HG02798 (cell line): ENCODE data around the gene SLCO3A1.
A peak's percentile ranks its signal among the peaks of the same experiment; 100 is the strongest.

Experiments used
- ATAC-seq: cut with Tn5 transposase; IDR thresholded peaks from one replicate; pipeline ENCODE4 v1.9.1; 2021; ENCODE audit warnings: mild to moderate bottlenecking; ENCODE audit not compliant: unreplicated experiment, poor library complexity

The SLCO3A1 gene

DNA sequence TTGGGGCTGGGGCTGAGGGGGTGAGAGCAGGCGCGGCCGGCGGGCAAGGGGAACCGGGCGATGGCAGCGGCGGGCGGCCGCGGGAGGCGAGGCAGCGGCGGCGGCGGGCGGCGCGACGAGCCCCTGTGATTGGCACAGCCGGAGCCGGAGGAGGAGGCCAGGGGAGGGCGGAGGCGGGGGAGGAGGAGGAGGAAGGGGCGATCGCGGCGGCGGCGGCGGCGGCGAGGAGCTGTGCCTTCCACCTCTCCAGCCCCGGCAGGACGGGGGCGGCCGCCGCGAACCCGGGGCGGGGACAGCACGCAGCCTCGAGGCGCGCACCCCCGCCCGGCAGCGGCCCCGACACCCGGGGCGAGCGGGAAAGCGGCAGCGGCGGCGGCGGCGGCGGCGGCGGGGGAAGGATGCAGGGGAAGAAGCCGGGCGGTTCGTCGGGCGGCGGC, at the start of gene SLCO3A1:
Gene SLCO3A1 (plus strand): TSS at position 198 of the 437 bp plus-strand sequence.
- peak; percentile 18 for ATAC-seq

DNA sequence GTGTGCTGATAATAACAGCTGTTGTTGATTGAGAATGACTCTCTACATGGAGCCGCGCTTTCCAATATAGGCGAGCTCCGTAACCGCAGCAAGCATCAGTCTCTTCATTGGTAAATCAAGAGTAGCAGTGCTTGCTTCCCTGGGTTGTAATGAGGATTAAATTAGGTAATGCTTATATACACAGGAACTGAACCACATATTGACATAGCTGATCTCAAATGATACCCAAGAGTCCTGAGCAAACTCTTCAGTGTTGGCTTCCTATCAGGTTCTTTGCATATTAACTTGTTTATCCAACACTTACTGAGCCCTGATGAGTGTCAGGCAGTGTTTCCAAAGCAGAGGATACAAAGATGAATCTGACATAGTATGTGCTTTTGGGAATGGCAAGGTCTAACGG, 46.4 kb upstream of the SLCO3A1 start:
- ATAC-seq: no peak

DNA sequence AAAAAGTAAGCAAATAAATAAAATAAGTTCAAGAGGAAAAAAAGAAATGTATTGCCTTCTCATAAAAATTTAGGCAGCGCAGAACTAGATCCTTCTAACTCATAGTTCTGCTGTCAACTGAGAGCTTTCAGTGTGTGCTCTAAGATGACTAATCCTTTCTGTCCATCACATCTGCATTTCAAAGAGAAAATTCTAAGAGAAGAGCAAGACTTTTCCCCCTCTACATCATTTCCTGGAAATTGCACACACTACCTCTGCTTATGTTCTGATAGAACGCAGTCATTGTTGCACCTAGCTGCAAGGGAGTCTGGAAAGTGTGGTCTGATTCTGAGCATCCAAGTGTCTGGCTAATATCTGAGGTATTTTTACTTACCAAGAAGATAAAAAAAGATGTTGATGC, 39.6 kb upstream of the SLCO3A1 start:
- no peak for ATAC-seq

DNA sequence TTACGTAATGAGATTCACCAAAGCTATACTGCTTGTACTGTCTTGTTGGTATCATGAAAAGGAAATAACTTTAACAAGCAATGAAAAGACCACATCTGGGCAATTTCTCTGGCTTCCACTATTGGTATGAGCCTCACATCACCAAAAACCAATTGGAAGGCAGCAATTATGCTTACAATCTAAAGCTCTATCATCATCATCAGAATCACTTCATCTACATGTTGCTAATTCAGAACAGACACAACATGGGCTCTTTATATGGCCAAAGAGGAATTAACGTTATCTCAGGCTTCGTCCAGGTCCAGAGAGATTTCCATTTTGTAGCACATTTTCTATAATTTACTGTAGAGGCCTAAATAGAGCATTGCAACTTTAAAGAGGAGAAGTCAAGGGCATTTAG, 36.6 kb upstream of the SLCO3A1 start:
- no peak for ATAC-seq

DNA sequence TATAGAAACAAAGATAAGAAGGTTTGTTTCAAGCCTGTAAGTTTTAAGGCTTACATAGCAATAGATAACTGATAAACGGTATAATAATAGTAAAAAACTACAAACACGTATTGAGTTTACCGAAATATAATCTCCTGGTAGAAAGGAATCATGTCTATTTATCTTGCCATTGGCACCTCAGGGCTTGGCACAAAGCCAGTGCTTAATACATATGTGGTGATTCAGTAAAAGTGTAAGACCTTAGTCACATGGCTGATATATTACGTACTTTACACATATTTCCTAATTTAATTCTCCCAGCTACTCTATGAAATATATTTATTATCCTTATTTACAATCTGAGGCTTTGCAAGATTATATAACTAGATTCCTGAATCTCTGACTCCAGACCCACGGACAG, 32.0 kb upstream of the SLCO3A1 start:
- ATAC-seq: no peak

DNA sequence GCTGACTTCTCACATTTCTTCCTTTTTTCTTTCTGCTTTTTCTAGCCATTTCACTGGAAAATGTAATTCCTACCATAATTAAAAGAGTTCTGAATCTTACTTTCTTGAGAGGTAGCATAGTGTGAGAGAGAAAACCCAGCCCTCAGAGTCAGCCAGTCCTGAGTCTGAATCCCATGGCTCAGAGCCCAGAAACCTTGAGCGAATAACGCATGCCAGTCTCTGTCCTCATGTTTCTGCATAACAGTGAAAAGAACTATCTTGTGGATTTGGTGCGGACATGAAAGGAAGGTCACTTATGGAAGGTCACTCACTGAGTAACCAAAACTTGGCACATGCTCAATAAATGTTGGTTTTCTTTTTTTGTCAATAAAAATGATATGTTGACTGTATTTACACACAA, 29.3 kb upstream of the SLCO3A1 start:
- ATAC-seq: no peak

DNA sequence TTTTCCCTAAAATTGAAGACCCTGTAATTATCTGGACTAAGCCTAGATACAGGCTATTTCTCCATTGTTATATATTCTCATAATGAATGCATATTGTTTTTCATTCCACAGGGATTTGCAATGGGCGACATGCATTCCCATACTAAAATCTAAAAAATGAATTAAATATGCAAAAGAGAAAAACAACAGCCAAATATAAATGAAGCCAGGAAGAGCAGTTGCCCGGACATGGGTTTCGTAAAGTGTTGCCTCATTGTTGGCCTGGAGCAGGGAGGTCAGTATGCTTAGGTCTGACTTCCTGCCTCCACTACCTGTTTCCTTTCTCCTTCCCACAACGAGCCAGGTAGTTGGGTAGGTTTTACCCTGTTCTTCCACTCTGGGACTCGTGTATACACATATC, 27.1 kb upstream of the SLCO3A1 start:
- ATAC-seq: no peak

DNA sequence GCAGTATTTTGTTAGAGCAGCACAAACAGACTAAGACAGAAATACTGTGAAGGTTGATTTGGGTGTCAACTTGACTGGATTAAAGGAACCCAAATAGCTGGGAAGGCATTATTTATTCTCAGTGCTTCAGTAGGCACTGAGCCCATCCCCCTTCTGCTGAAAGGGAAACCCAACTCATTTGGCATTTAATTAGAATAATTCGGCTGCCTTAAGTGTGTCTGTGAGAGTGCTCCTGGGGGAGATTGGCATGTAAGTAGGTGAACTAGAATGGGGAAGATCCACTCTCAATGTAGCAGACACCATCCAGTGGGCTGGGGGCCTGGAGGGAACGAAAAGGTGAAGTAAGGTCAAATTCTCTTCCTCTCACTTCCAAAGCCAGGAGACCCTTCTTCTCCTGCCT, 20.5 kb upstream of the SLCO3A1 start:
- ATAC-seq: no peak

DNA sequence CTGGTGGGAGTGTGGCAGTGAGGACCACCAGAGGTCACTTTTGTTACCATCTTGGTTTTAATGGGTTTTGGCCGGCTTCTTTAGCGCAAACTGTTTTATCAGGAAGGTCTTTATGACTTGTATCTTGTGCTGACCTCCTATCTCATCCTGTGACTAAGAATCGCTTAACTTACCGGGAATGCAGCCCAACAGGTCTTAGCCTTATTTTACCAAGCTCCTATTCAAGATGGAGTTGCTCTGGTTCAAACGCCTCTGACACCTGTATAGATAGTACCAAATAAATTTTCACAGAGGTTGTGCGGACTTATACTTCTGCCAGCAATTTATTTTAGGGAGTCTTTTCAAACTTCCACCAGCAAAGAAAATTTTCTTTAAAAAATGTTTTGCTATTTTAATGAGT, 13.6 kb upstream of the SLCO3A1 start:
- no peak for ATAC-seq

DNA sequence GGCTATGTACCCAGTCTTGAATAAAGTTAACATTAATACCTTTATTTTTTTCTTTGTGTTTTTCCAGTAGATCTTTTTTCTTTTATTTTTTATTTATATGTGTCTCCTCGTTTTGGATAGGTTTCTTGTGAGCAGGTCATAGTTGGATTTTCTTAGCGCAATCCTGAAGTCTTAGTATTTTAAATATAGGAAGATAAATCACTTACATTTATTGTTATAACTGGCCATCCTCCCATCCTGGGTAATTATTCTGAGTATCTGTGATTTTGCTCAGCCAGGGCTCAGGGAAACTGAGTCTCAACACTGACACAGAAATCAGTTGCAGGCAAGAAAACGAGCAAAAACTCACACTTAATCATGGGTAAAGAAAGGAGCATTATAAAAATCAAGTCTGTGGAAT, 11.6 kb upstream of the SLCO3A1 start:
- ATAC-seq: no peak

DNA sequence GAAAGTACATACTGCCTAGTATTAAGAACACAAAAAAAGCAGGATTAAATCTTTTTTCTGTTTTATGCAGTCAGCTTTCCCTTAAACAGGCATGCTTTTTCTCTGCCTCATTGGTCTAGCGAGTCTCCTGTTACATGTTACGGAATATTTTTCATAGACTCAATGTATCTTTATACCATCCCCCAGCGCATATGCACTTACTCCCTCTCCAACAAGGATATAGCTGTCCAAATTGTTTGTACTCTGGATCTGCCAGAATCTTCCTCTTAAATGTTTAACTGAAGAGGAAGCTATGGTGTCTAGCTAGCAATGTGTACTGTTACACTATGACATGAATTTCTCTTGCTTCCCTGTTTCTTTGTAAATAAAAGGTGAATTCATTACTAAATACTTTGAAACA, 9.2 kb upstream of the SLCO3A1 start:
- ATAC-seq: no peak

DNA sequence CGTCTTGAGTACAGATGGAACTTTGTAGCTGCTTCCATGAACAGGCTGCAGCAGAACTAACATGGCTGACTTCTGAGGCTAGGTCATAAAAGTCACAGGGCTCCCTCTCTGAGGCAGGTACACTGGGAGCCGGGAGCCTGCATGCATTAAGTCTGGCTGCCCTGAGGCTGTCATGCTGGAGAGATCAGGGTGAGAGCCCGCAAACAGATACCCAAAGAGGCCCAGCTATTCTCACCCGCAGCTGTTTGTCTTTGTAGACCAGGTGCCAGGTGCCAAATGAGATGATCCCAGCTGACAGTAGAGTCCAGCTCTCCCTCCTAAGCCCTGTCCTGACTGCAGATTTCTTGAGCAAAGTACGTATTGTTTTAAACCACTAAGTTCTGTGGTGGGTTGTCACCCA, 8.6 kb upstream of the SLCO3A1 start:
- no peak for ATAC-seq

DNA sequence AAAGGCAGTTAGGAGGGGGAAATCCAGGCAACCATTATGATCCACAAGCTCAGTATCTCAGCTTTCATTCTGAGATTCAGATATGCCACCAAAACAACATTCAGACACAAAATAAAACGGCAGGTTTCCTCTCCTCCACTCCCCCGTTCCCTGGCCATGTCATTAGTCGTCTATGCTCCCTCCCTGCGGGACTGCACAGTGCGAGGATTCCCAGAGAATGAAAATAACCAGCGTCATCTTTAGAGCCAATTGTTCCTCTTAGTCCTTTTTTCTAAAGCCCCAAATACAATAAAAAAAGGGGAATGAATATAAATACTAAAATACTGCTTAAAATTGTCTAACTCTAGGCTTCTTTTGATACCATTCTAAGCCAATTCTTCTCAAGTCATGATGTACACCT, 7.8 kb upstream of the SLCO3A1 start:
- ATAC-seq: no peak

DNA sequence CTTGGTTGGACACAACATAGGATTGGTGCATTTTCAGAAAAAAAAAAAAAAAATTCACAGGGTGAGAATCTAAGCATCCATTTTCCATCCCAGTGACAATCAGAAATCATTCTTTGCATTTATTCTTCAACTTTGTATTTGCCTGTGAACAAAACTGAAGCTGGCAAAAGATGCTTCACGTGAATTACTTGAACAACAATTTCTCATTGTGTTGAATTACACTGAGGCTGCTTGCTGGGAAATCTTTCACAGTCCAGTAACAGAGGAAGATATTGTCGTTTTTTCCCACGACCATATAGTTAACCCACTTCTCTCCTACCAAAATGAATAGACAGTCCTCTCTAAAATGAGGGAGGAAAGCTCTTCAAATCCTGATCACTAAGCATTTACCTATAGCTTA, 4.3 kb upstream of the SLCO3A1 start:
- no peak for ATAC-seq

DNA sequence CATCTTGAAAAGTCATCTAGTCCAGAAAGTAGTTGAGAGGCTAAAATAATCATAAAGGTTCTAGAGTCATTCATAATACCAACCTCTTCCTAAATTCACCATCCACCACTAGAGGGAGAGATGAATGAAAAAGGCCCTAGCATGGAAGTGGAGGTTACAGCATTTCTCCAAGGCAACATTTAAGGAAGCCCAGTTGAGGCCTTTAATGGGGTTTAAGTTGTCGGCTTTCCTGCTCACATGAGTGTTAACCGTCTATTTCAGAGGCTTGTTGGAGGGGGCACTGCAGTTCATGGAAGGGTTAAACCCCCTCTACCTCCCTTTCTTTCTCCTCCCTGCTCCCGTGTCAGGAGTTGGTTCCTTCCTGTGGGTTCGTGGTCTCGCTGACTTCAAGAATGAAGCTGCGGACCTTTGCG, 3.8 kb upstream of the SLCO3A1 start:
- no peak for ATAC-seq

DNA sequence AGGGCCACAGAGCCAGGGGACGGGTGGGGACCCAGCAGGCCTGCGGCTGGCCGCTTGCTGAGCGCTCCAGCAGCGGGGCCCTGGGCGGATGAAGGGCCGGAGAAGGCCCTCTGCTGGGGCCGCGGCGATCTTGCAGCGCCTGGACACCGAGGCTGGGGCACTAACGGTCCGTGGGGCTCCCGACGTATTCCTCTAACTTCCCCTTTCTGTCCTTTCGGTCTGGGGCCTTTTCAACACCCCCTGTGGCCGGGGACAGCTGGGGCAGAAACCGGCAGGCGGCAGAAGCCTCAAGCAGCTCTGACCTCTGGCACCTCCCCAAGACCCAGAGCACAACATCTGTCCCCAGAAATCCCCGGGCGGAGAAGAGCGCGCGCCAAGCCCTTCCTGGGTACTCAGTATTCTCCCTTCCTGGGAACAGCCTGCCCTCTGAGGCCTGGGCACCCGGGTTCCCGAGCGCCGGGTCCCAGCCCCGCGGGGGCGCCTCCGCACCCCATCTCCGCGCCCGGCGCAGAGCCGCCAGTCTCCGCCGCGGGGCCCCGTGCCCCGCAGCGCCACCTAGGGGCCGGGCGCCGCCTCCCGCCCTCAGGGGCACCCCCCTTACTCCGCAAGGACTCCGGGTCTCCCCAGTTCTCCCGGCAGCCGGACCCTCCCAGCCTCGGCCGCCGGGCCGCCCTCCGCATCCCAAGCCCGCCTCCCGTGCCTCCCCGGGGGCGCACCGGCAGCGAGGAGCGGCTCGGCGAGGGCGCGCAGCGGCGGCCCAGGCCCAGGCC, 582 bp upstream of the SLCO3A1 start:
- peak; percentile 54 for ATAC-seq

DNA sequence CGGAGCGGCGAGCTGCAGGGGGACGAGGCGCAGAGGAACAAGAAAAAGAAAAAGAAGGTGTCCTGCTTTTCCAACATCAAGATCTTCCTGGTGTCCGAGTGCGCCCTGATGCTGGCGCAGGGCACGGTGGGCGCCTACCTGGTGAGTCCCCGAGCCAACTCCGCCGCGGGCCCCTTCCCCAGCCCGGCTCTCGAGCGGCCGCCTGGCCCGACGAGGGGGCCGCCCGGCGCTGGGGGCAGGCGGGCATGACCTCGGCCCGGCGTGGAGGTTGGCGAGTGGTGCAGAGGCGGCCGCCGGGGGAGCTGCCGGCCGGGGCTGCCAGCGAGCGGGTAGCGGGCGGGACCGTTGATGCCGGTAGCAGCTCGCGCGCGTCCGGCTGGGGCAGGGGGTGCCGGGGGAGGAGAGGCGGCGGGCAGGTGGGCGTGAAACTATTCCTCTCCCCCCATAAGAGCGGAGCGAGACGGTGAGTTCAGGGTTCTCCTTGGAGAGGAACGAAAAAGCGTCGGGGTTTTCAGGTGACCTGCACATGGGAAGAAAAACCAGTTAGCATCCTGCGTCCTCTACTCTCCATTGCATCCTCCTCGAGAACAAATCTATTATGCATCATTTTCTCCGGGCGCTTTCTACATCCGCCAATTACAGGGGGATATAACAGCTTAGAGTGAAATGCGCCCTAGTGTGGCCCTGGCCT, 585 bp downstream of the SLCO3A1 start:
- ATAC-seq: no peak

DNA sequence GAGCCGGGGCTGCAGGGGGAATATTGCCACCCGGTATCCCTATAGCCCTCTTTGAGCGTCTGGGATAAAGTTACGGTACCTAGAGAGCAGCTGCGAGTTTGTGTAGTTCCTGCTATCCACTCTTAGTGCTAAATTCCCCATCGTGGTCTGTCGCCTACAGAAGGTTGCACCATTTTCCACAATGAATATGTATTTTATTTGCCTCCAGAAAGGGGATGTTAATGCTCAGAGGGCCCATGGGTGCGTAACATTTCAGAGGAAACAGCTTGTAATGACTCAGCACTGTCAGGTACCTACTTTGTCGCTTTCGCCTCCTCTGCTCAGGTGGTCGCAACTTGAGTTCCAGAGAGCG, 1.1 kb downstream of the SLCO3A1 start:
- ATAC-seq: no peak

DNA sequence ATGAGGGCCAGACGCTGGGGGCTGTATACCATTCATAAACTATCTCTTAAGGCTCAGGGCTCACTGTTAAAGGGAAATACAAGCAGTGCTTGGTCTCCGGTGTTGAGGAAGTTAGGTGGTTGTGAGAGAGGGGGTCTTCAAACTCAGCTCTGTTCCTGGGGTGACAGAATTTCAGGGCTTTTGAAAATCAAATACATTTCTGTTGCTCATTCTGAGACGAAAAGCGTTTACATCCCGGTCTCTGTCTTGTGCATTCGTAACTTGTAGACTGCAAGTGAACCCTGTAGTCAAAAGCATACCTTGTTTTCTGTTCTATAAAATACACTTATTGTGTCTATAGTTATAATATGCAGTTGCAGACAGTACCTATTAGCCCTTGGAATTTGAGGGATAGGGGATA, 1.7 kb downstream of the SLCO3A1 start:
- no peak for ATAC-seq

DNA sequence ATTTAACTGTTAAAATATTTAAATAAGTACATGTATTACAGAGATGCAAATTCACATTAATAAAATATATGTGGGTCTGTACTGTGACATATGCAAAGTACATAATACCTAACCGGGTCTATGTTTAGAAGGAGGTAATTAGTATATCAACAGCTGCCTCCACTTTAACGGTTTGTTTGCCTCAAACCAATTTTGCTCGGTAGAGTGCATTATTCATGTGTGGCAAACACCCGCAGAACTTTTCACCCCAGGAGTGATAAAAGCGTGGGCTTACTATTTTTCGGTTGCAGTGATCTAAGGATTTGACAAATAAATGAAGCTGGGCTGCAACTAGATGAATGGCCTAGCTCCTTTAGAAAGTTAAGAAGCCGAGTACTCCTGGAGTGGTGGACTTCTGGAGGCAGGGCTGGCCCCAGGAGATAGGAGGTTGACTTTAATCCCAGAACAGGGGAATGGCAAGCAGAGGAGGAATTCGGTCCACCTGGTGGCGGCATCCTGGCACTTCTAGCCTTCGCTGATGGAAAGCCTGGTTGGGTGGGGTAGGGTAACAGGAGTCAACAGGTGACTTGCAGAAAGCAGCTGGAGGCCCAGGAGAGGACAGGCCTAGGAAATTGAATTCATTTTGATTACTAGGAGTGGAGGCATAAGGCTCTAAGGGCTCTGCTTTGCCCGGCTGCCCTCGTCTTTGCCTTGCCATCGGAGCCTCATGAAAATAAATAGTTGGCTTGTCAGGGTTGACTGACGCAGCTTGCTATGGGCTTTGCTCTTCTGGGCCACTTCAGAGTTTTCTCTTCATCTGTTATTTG, 2.4 kb downstream of the SLCO3A1 start:
- peak; percentile 29 for ATAC-seq

DNA sequence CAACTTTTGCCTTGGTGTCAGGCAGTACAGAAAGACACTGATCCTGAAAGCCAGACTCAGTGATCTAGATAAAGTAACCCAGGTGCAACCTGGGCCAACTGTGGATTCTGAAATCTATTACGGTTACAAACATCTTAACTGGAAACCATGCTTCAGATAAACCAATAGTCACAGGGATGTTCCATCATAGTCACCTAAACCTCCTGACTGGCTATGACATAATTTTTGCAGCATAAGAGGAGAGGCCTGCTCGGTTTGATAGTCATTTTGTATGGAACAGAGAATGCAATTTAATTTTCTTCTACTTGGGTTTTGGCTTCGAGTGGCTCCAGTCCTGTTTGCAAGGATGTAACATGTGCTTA, 3.7 kb downstream of the SLCO3A1 start:
- no peak for ATAC-seq
